Lower lobe of right lung (tissue), 2 donors: Measurements from ENCODE around the gene PSME1. TPM values are rescaled to one million over a fixed set of nuclear protein-coding genes. Genes with fewer than 3 reads are reported as not detected.

Source experiments
- ATAC-seq, 2 donors: fragments of 200-7000 bp; cut with Tn5 transposase; one replicate each; pipeline ENCODE4 v1.9.1; 2020 to 2022; ENCODE audit warnings: mild to moderate bottlenecking in 2 of 2, moderate library complexity in 2 of 2
- DNase-seq: peaks from one replicate; pipeline ENCODE4 v3.0.0-alpha.2; 2020
- H3K27ac ChIP-seq: fragments of 200-600 bp; one replicate; pipeline ENCODE4 v1.8.0; 2022
- H3K27me3 ChIP-seq: fragments of 200-600 bp; one replicate; pipeline ENCODE4 v1.8.0; 2022; ENCODE audit warnings: low read depth
- H3K36me3 ChIP-seq: fragments of 200-600 bp; one replicate; pipeline ENCODE4 v1.8.0; 2022; ENCODE audit warnings: mild to moderate bottlenecking
- H3K4me1 ChIP-seq: fragments of 200-600 bp; one replicate; pipeline ENCODE4 v1.8.0; 2022
- H3K4me3 ChIP-seq: fragments of 200-600 bp; one replicate; pipeline ENCODE4 v1.8.0; 2022; ENCODE audit warnings: mild to moderate bottlenecking
- H3K9me3 ChIP-seq: fragments of 200-600 bp; one replicate; pipeline ENCODE4 v1.8.0; 2022
- intact Hi-C: fragments of 100-400 bp; cut with DNase I; formaldehyde crosslinking; loops from one replicate; pipeline ENCODE4 v1.11.0; 2022
- total RNA-seq: library from RNA; stranded (reverse); fragmentation: NEBNext Ultra II Directional; extraction: Animal tissue kit (Norgen Biotek cat#: 25700); gene quantifications from one replicate; pipeline ENCODE4 v1.2.1, GENCODE V29; 2021
- TF ChIP-seq, protein P1 (sequence below): fragments of 200-600 bp; IDR thresholded peaks from one replicate; pipeline ENCODE4 v1.8.0; 2022; ENCODE audit warnings: antibody characterized with exemption, mild to moderate bottlenecking
- donor health status: DM: no; HTN: yes; CAD: no; lungs with severe emphysema.

Gene PSME1
- total RNA-seq, 1 donor from 2014 or later = 198 TPM

- TF ChIP-seq, protein P1, sequence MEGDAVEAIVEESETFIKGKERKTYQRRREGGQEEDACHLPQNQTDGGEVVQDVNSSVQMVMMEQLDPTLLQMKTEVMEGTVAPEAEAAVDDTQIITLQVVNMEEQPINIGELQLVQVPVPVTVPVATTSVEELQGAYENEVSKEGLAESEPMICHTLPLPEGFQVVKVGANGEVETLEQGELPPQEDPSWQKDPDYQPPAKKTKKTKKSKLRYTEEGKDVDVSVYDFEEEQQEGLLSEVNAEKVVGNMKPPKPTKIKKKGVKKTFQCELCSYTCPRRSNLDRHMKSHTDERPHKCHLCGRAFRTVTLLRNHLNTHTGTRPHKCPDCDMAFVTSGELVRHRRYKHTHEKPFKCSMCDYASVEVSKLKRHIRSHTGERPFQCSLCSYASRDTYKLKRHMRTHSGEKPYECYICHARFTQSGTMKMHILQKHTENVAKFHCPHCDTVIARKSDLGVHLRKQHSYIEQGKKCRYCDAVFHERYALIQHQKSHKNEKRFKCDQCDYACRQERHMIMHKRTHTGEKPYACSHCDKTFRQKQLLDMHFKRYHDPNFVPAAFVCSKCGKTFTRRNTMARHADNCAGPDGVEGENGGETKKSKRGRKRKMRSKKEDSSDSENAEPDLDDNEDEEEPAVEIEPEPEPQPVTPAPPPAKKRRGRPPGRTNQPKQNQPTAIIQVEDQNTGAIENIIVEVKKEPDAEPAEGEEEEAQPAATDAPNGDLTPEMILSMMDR = no peak
- H3K27ac ChIP-seq = no peak overlapping the region
- no peak overlapping the region for H3K4me3 ChIP-seq
- H3K27me3 ChIP-seq = no peaks in the 10 kb centered on the region
- DNase-seq (no peak), ATAC-seq (no peak)
- intact Hi-C loops = no loop called here
- H3K4me1 ChIP-seq = peaks cover 2% of the 10 kb centered on the region
- peaks cover 96% of the 10 kb centered on the region for H3K36me3 ChIP-seq
- no peaks in the 10 kb centered on the region for H3K9me3 ChIP-seq
Measured at GRCh38 chr14:24182110-24182882, 46.3 kb downstream of the PSME1 start.

DNA sequence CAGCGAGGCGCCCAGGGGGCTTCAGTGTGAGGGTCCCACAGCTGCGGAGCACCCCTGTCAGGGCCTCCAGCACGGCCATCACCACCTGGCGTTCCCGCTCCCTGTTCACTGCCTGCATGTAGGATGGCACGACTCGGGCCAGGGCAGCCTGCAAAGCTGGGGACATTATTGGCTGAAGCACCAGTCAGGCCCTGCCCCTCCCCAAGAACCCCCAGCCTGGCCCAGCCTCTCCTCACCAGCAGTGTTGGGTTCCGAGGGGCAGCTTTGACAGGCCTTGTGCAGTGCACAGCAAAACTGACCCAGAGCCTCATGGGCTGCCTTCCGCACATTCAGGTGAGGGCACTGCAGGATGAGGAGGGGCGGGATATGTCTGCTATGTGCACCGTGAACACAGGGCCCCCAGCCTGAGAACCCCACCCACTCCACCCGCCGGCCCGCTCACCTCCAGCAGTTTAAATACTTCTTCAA lies 47.1 kb downstream of the PSME1 start:
- intact Hi-C loops = no loop called here
- Histone ChIP-seq H3K4me3 (no peak overlapping the region), H3K36me3 (peaks cover 88% of the 10 kb centered on the region), H3K4me1 (peaks cover 10% of the 10 kb centered on the region), H3K27ac (no peak overlapping the region), H3K27me3 (no peaks in the 10 kb centered on the region), H3K9me3 (no peaks in the 10 kb centered on the region)
- ATAC-seq (no peak), DNase-seq (no peak)
- TF ChIP-seq, protein P1 = no peak

DNA sequence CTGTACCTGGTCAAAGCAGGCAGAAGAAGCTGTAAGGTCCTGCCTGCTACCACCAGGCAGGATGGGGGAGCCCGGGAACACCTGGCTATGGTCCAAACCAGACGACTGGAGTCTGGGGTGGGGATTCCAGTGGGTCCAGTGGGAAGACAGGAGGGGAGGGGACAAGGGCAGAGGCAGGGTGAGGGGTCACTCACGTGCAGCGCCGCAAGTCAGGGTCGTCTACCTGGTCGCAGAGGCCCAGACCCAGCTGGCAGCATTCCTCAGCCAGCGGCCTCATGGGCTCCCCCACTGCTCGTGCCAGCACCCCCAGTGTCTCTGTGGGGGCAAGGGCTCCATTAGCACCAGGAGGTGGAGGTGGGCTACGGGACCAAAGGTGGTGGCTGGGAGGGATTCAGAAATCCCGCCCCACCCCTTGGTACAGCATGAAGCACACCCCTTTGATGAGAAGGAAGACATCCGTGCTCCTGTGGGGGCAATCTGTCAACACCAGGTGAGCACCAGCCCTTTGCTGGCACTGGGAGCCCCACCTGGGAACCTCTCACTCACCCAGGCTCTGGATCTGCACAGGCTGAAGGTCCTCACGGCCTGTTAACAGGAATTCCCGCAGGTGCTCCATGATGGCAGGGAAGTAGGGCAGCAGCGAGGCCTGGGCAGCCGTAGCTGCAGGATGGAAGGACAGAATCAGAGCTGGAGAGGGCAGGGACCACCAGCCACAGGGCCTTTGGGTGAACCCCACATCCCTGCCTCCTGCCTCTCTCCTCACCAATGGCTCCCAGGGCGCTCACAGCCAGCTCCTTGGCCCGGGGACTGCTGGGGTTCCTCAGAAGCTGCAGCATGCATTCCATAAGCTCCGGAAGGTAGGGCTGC lies 48.3 kb downstream of the PSME1 start:
- no peak for DNase-seq
- no peaks in the 10 kb centered on the region for H3K9me3 ChIP-seq
- TF ChIP-seq, protein P1 = no peak
- no peak overlapping the region for H3K4me3 ChIP-seq
- H3K27ac ChIP-seq = no peak overlapping the region
- intact Hi-C loops = no loop called here
- no peak for ATAC-seq
- peaks cover 75% of the 10 kb centered on the region for H3K36me3 ChIP-seq
- H3K4me1 ChIP-seq = peaks cover 20% of the 10 kb centered on the region
- H3K27me3 ChIP-seq = no peaks in the 10 kb centered on the region

DNA sequence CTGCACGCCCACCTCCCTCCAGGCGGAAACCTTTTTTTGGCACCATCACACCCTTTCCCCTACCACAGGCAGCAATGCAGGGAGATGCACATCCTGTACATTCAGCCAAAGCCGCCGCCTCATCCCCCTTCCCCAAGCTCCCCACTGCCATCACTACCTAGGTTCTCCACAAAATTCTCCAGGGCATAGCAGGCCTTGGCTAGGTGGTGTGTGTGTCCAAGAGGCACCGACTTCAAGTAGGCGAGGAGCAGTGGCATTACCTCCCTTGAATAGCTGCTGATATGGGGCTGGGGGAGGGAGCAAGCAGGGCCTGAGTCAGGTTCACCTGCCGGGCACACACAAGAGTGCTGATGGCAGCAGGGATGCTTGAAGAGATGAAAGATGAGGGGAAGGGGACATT lies 49.0 kb downstream of the PSME1 start:
- intact Hi-C loops = no loop called here
- TF ChIP-seq, protein P1 = no peak
- Histone ChIP-seq H3K36me3 (peaks cover 72% of the 10 kb centered on the region), H3K9me3 (no peaks in the 10 kb centered on the region), H3K4me3 (no peak overlapping the region), H3K27me3 (no peaks in the 10 kb centered on the region), H3K4me1 (peaks cover 20% of the 10 kb centered on the region), H3K27ac (no peak overlapping the region)
- ATAC-seq = no peak
- no peak for DNase-seq

GRCh38 chr14:24185741-24186140 lies 49.7 kb downstream of the PSME1 start:
- no peak overlapping the region for H3K4me3 ChIP-seq
- ATAC-seq (no peak), DNase-seq (no peak)
- H3K4me1 ChIP-seq = peaks cover 20% of the 10 kb centered on the region
- peaks cover 71% of the 10 kb centered on the region for H3K36me3 ChIP-seq
- H3K27ac ChIP-seq = no peak overlapping the region
- intact Hi-C loops = no loop called here
- TF ChIP-seq, protein P1 = no peak
- no peaks in the 10 kb centered on the region for H3K27me3 ChIP-seq
- H3K9me3 ChIP-seq = no peaks in the 10 kb centered on the region
